HCT116 (cell line): Measurements from ENCODE around the gene DPH6. TPM values are rescaled to one million over a fixed set of nuclear protein-coding genes. Genes with fewer than 3 reads are reported as not detected.

Experiments used
- ATAC-seq: fragments of 200-7000 bp; cut with Tn5 transposase; 2 replicates; pipeline ENCODE4 v1.9.1; 2020; ENCODE audit warnings: mild to moderate bottlenecking, moderate library complexity
- BruUV-seq: library from RNA; stranded (reverse); fragments of 400-500 nt; replicated peaks from 2 replicates; lab custom pipeline; 2021; lab: Mats Ljungman, UMichigan
- CTCF ChIA-PET: fragments of 300-600 bp; sonication (Branson Sonifier 250); formaldehyde crosslinking; loops from one replicate; lab custom pipeline; 2021; ENCODE audit warnings: antibody characterized with exemption; lab: Charles Lee
- POLR2A ChIA-PET: fragments of 300-600, 350-600 bp; sonication (Branson Sonifier 250); formaldehyde crosslinking; loops from one replicate; lab custom pipeline; 2021; ENCODE audit warnings: antibody characterized with exemption; lab: Charles Lee
- RAD21 ChIA-PET, 2 experiments: fragments of 300-600 bp; sonication (Branson Sonifier 250); formaldehyde crosslinking; loops; one replicate each; lab custom pipeline; 2023; ENCODE audit warnings: low total read pairs in 2 of 2; ENCODE audit not compliant: uncharacterized antibody in 2 of 2, unreplicated experiment in 2 of 2, low non-redundant PET in 1 of 2; lab: Charles Lee
- DNase-seq: peaks from one replicate; pipeline ENCODE4 v3.0.0-alpha.2; 2010; ENCODE audit warnings: low read depth, low spot score
- H2AFZ ChIP-seq: fragments of 200-600 bp; shearing (Covaris generic), sonication (generic); 2 replicates; pipeline ENCODE4 v1.6.1; 2017; ENCODE audit warnings: low read depth, mixed run types, mixed read lengths, antibody characterized with exemption, low read length; ENCODE audit not compliant: poor library complexity, severe bottlenecking
- H3K27ac ChIP-seq: 2 replicates; pipeline ENCODE4 v1.5.1; 2012; ENCODE audit warnings: low read depth, low read length
- H3K27me3 ChIP-seq: fragments of 200-600 bp; sonication (generic); 2 replicates; pipeline ENCODE4 v1.6.1; 2016; ENCODE audit warnings: mixed run types, low read length, mixed read lengths; ENCODE audit not compliant: insufficient read depth
- H3K36me3 ChIP-seq, 2 experiments: fragments of 200-500 bp in 1 of 2; fragments of 200-600 bp in 1 of 2; sonication (Bioruptor generic) in 1 of 2; sonication (generic) in 1 of 2; 2 replicates each; pipeline versions ENCODE4 v1.5.1 to v1.6.1; 2014 to 2016; ENCODE audit warnings: low read length in 2 of 2, inconsistent platforms in 1 of 2, mixed read lengths in 1 of 2, mixed run types in 1 of 2; ENCODE audit not compliant: insufficient read depth in 2 of 2, control insufficient read depth in 1 of 2
- H3K4me1 ChIP-seq, 2 experiments: fragments of 200-600 bp in 1 of 2; sonication (generic) in 1 of 2; 2 replicates each; pipeline versions ENCODE4 v1.5.1 to v1.6.1; 2012 to 2017; ENCODE audit warnings: low read length in 2 of 2, inconsistent platforms in 1 of 2, mild to moderate bottlenecking in 1 of 2, mixed read lengths in 1 of 2, mixed run types in 1 of 2, moderate library complexity in 1 of 2; ENCODE audit not compliant: insufficient read depth in 2 of 2, control insufficient read depth in 1 of 2
- H3K4me2 ChIP-seq: fragments of 200-600 bp; sonication (generic); 2 replicates; pipeline ENCODE4 v1.6.1; 2017; ENCODE audit warnings: mixed run types, low read length, mixed read lengths
- H3K4me3 ChIP-seq, 2 experiments: fragments of 200-600 bp in 1 of 2; sonication (generic) in 1 of 2; replicated peaks in 1 of 2; 2 replicates each; pipeline ENCODE4 v1.5.1; 2011 to 2016; ENCODE audit warnings: low read length in 2 of 2, control low read depth in 1 of 2, low read depth in 1 of 2, mild to moderate bottlenecking in 1 of 2, mixed read lengths in 1 of 2, mixed run types in 1 of 2
- H3K79me2 ChIP-seq: fragments of 200-600 bp; sonication (generic); 2 replicates; pipeline ENCODE4 v1.6.1; 2017; ENCODE audit warnings: mild to moderate bottlenecking, mixed run types, low read length, moderate library complexity, mixed read lengths; ENCODE audit not compliant: insufficient read depth
- H3K9ac ChIP-seq: fragments of 200-600 bp; sonication (generic); 2 replicates; pipeline ENCODE4 v1.6.1; 2016; ENCODE audit warnings: low read length, mixed read lengths
- H3K9me2 ChIP-seq: fragments of 200-600 bp; sonication (generic), shearing (Covaris generic); 2 replicates; pipeline ENCODE4 v1.6.1; 2017; ENCODE audit warnings: mixed run types, mild to moderate bottlenecking, moderate library complexity; ENCODE audit not compliant: insufficient read depth
- H3K9me3 ChIP-seq, 2 experiments: fragments of 200-500 bp in 1 of 2; fragments of 200-600 bp in 1 of 2; sonication (Bioruptor generic) in 1 of 2; sonication (generic) in 1 of 2; 2 replicates each; pipeline ENCODE4 v1.6.1; 2014 to 2017; ENCODE audit warnings: low read length in 2 of 2, mixed read lengths in 2 of 2, inconsistent platforms in 1 of 2, low read depth in 1 of 2, mild to moderate bottlenecking in 1 of 2, mixed run types in 1 of 2, moderate library complexity in 1 of 2; ENCODE audit not compliant: control insufficient read depth in 1 of 2, insufficient read depth in 1 of 2
- H4K20me1 ChIP-seq: fragments of 200-600 bp; sonication (generic), shearing (Covaris generic); 2 replicates; pipeline ENCODE4 v1.6.1; 2017; ENCODE audit warnings: mixed run types, mild to moderate bottlenecking, moderate library complexity; ENCODE audit not compliant: insufficient read depth
- ATF3 ChIP-seq: IDR thresholded peaks from 2 replicates; pipeline ENCODE4 v1.6.1; 2012
- CBX3 ChIP-seq: IDR thresholded peaks from 2 replicates; pipeline ENCODE4 v1.6.1; 2012; ENCODE audit warnings: low read depth
- CEBPB ChIP-seq: IDR thresholded peaks from 2 replicates; pipeline ENCODE4 v1.6.1; 2012; ENCODE audit warnings: low read depth
- CTCF ChIP-seq, 3 experiments: fragments of 200-600 bp in 1 of 3; sonication (generic) in 1 of 3; IDR thresholded peaks in 2 of 3; conservative IDR thresholded peaks in 1 of 3; 2 replicates each; pipeline ENCODE4 v1.5.1; 2012 to 2017; ENCODE audit warnings: low read depth in 2 of 3, low read length in 2 of 3, antibody characterized with exemption in 1 of 3, borderline replicate concordance in 1 of 3, control low read depth in 1 of 3, mild to moderate bottlenecking in 1 of 3, mixed read lengths in 1 of 3, mixed run types in 1 of 3, moderate library complexity in 1 of 3; ENCODE audit not compliant: insufficient read depth in 1 of 3
- EGR1 ChIP-seq: IDR thresholded peaks from 2 replicates; pipeline ENCODE4 v1.6.1; 2012; ENCODE audit warnings: low read depth
- ELF1 ChIP-seq: IDR thresholded peaks from 2 replicates; pipeline ENCODE4 v1.6.1; 2012; ENCODE audit warnings: low read depth, borderline replicate concordance
- EZH2 ChIP-seq: fragments of 200-600 bp; sonication (generic); IDR thresholded peaks from 2 replicates; pipeline ENCODE4 v1.6.1; 2017; ENCODE audit warnings: antibody characterized with exemption, mixed run types
- FOSL1 ChIP-seq: IDR thresholded peaks from 2 replicates; pipeline ENCODE4 v1.6.1; 2012; ENCODE audit warnings: low read depth
- JUND ChIP-seq: IDR thresholded peaks from 2 replicates; pipeline ENCODE4 v1.6.1; 2012
- MAX ChIP-seq: IDR thresholded peaks from 2 replicates; pipeline ENCODE4 v1.6.1; 2012
- RAD21 ChIP-seq: IDR thresholded peaks from 2 replicates; pipeline ENCODE4 v1.6.1; 2012; ENCODE audit warnings: low read depth, mild to moderate bottlenecking
- REST ChIP-seq: IDR thresholded peaks from 2 replicates; pipeline ENCODE4 v1.6.1; 2012; ENCODE audit warnings: low read depth
- SIN3A ChIP-seq: IDR thresholded peaks from 2 replicates; pipeline ENCODE4 v1.6.1; 2012; ENCODE audit warnings: low read depth
- SP1 ChIP-seq: IDR thresholded peaks from 2 replicates; pipeline ENCODE4 v1.6.1; 2012; ENCODE audit warnings: low read depth
- SRF ChIP-seq: IDR thresholded peaks from 2 replicates; pipeline ENCODE4 v1.6.1; 2012; ENCODE audit warnings: low read depth
- TCF7L2 ChIP-seq: IDR thresholded peaks from 2 replicates; pipeline ENCODE4 v1.7.0; 2011; ENCODE audit warnings: borderline replicate concordance, inconsistent platforms; ENCODE audit not compliant: insufficient read depth, insufficient read length; ENCODE audit errors: extremely low read depth
- YY1 ChIP-seq: IDR thresholded peaks from 2 replicates; pipeline ENCODE4 v1.6.1; 2011; ENCODE audit warnings: low read length, low read depth, moderate library complexity, mild to moderate bottlenecking; ENCODE audit not compliant: insufficient replicate concordance; ENCODE audit errors: extremely low read depth
- ZBTB33 ChIP-seq: IDR thresholded peaks from 2 replicates; pipeline ENCODE4 v1.6.1; 2011; ENCODE audit warnings: mild to moderate bottlenecking, low read length, moderate library complexity; ENCODE audit not compliant: insufficient replicate concordance; ENCODE audit errors: extremely low read depth
- ZFX ChIP-seq: fragments of 450-650 bp; IDR thresholded peaks from 2 replicates; pipeline ENCODE4 v1.6.1; 2017
- ZNF274 ChIP-seq: fragments of 200-500 bp; sonication (Bioruptor generic); IDR thresholded peaks from 2 replicates; pipeline ENCODE4 v1.6.1; 2014; ENCODE audit warnings: mild to moderate bottlenecking, low read depth, low read length, inconsistent platforms
- intact Hi-C: fragments of 100-400 bp; cut with micrococcal nuclease; formaldehyde crosslinking; loops from 2 replicates; pipeline ENCODE4 v1.10.0; 2022
- total RNA-seq: library from RNA; stranded (reverse); gene quantifications from one replicate; pipeline ENCODE4 v1.2.1, GENCODE V29; 2021; ENCODE audit not compliant: unreplicated experiment

Gene DPH6
- total RNA-seq, 1 experiment from 2014 or later: 18.2 TPM

- Histone ChIP-seq H3K36me3 (no peaks in the 10 kb centered on the region), H3K79me2 (no peaks in the 10 kb centered on the region), H3K9ac (no peak overlapping the region)
- no TSS peak for BruUV-seq
- RAD21 ChIA-PET: no interaction called here
- TF ChIP-seq SIN3A: no peak
- no peak for TF ChIP-seq SRF
- no peak for TF ChIP-seq YY1
- no peak for TF ChIP-seq EGR1
- no peak for TF ChIP-seq EZH2
- no peak for TF ChIP-seq MAX
- TF ChIP-seq CTCF (IDR thresholded peaks at IDR 0.05 in 2 of 3, conservative IDR thresholded peaks at IDR 0.05 in 1 of 3; ENCODE audit: borderline replicate concordance in 1 of 3, insufficient read depth in 1 of 3, low read depth in 2 of 3, low read length in 2 of 3): no peak
- TF ChIP-seq TCF7L2: no peak
- TF ChIP-seq ELF1: no peak
- TF ChIP-seq ZFX: no peak
- no peak for TF ChIP-seq ZBTB33
- TF ChIP-seq REST: no peak
- TF ChIP-seq JUND: no peak
- no peak for TF ChIP-seq RAD21
- no peak for TF ChIP-seq SP1
- TF ChIP-seq CBX3: no peak
- no peak for TF ChIP-seq FOSL1
- no peak for TF ChIP-seq ZNF274
- no peak for TF ChIP-seq ATF3
- no peak for TF ChIP-seq CEBPB
- TF ChIP-seq, all 23 proteins: peak for 0
- intact Hi-C loops: no loop called here
- H3K4me1 ChIP-seq: peaks cover 3 to 9% of the 10 kb centered on the region in 2 experiments; a peak in 2 of 4 replicates
- no peak overlapping the region for H3K4me3 ChIP-seq
- POLR2A ChIA-PET: no interaction called here
- no peak overlapping the region for H2AFZ ChIP-seq
- DNase-seq (no peak), ATAC-seq (no peak)
- no peak overlapping the region for H3K4me2 ChIP-seq
- H3K27me3 ChIP-seq: no peaks in the 10 kb centered on the region
- no peaks in the 10 kb centered on the region for H3K9me3 ChIP-seq
- H4K20me1 ChIP-seq: no peaks in the 10 kb centered on the region
- H3K9me2 ChIP-seq: no peaks in the 10 kb centered on the region
- CTCF ChIA-PET: no interaction called here
- no peak overlapping the region for H3K27ac ChIP-seq
Observed at GRCh38 chr15:35550957-35551356, 5.0 kb upstream of the DPH6 start.
